Measurements from ENCODE around the gene AUH. TPM values are rescaled to one million over a fixed set of nuclear protein-coding genes. Genes with fewer than 3 reads are reported as not detected.

The AUH gene
- total and polyA plus RNA-seq, 2 experiments from 2014 or later = 9.9 to 18.3 TPM

GRCh38 chr9:91174772-91175171 lies 186.9 kb downstream of the AUH start:
- Histone ChIP-seq H3K79me2 (ENCODE audit: insufficient read depth) (no peaks in the 10 kb centered on the region), H3K27ac (no peak overlapping the region), H4K20me1 (ENCODE audit: insufficient read depth) (no peaks in the 10 kb centered on the region), H3K36me3 (ENCODE audit: low read depth) (no peaks in the 10 kb centered on the region; the same call in 1 of the 2 replicates), H3K4me2 (ENCODE audit: unreplicated experiment) (no peak overlapping the region), H3K4me3 (no peak overlapping the region), H3F3A (ENCODE audit: insufficient read depth) (peaks cover 3% of the 10 kb centered on the region; the same call in 1 of the 2 replicates), H3K9me3 (ENCODE audit: low read depth) (no peaks in the 10 kb centered on the region), H2AFZ (no peak overlapping the region), H3K27me3 (replicated peaks; ENCODE audit: insufficient read depth) (no peaks in the 10 kb centered on the region), H3K9ac (no peak overlapping the region), H3K4me1 (ENCODE audit: insufficient read depth) (peaks cover 5% of the 10 kb centered on the region; the same call in 1 of the 2 replicates), H3K9me2 (ENCODE audit: insufficient read depth) (no peaks in the 10 kb centered on the region)
- DNase-seq = no peak
- TF ChIP-seq EZH2phosphoT487 (IDR thresholded peaks at IDR 0.05; ENCODE audit: insufficient read depth, low read depth) (no peak), EZH2 (IDR thresholded peaks at IDR 0.05; ENCODE audit: insufficient read depth, poor library complexity, severe bottlenecking) (no peak)
- in situ Hi-C loops (cut with MboI) = no loop called here
- 88 to 89% methylated on average over 6 of the region's 6 CpGs for WGBS, 2 experiments (ENCODE audit: low coverage in 1 of 2, low lambda C conversion rate in 2 of 2, missing lambda C conversion rate in 2 of 2)

GRCh38 chr9:91172329-91172728 lies 189.4 kb downstream of the AUH start:
- Histone ChIP-seq H3K4me2 (ENCODE audit: unreplicated experiment) (no peak overlapping the region), H3K9me3 (ENCODE audit: low read depth) (no peaks in the 10 kb centered on the region), H2AFZ (no peak overlapping the region), H3K9me2 (ENCODE audit: insufficient read depth) (no peaks in the 10 kb centered on the region), H4K20me1 (ENCODE audit: insufficient read depth) (no peaks in the 10 kb centered on the region), H3K4me3 (no peak overlapping the region), H3K36me3 (ENCODE audit: low read depth) (no peaks in the 10 kb centered on the region; the same call in 1 of the 2 replicates), H3F3A (ENCODE audit: insufficient read depth) (no peaks in the 10 kb centered on the region), H3K27ac (no peak overlapping the region), H3K4me1 (ENCODE audit: insufficient read depth) (no peaks in the 10 kb centered on the region), H3K79me2 (ENCODE audit: insufficient read depth) (no peaks in the 10 kb centered on the region), H3K27me3 (replicated peaks; ENCODE audit: insufficient read depth) (no peaks in the 10 kb centered on the region), H3K9ac (no peak overlapping the region)
- 37 to 38% methylated on average over 1 of the region's 1 CpG for WGBS, 2 experiments (ENCODE audit: low coverage in 1 of 2, low lambda C conversion rate in 2 of 2, missing lambda C conversion rate in 2 of 2)
- TF ChIP-seq EZH2phosphoT487 (IDR thresholded peaks at IDR 0.05; ENCODE audit: insufficient read depth, low read depth) = no peak
- no peak for TF ChIP-seq EZH2 (IDR thresholded peaks at IDR 0.05; ENCODE audit: insufficient read depth, poor library complexity, severe bottlenecking)
- no peak for DNase-seq
- in situ Hi-C loops (cut with MboI) = no loop called here

GRCh38 chr9:91170951-91171350 lies 190.8 kb downstream of the AUH start:
- H2AFZ ChIP-seq = no peak overlapping the region
- H3K27ac ChIP-seq = no peak overlapping the region
- H3K9ac ChIP-seq = no peak overlapping the region
- H3K79me2 ChIP-seq (ENCODE audit: insufficient read depth) = no peaks in the 10 kb centered on the region
- H3K4me1 ChIP-seq (ENCODE audit: insufficient read depth) = 0 out of 2 replicates have a peak, but pooled peaks cover 4% of the 10 kb centered on the region
- TF ChIP-seq EZH2phosphoT487 (IDR thresholded peaks at IDR 0.05; ENCODE audit: insufficient read depth, low read depth) = no peak
- no peak for TF ChIP-seq EZH2 (IDR thresholded peaks at IDR 0.05; ENCODE audit: insufficient read depth, poor library complexity, severe bottlenecking)
- H3K4me3 ChIP-seq = no peak overlapping the region
- no peaks in the 10 kb centered on the region for H3K9me2 ChIP-seq (ENCODE audit: insufficient read depth)
- H3K4me2 ChIP-seq (ENCODE audit: unreplicated experiment) = no peak overlapping the region
- H3K9me3 ChIP-seq (ENCODE audit: low read depth) = no peaks in the 10 kb centered on the region
- DNase-seq = no peak
- H3F3A ChIP-seq (ENCODE audit: insufficient read depth) = no peaks in the 10 kb centered on the region
- in situ Hi-C loops (cut with MboI) = no loop called here
- H4K20me1 ChIP-seq (ENCODE audit: insufficient read depth) = no peaks in the 10 kb centered on the region
- H3K36me3 ChIP-seq (ENCODE audit: low read depth) = no peaks in the 10 kb centered on the region; the same call in 1 of the 2 replicates
- H3K27me3 ChIP-seq (replicated peaks; ENCODE audit: insufficient read depth) = no peaks in the 10 kb centered on the region

GRCh38 chr9:91166796-91167366 lies 194.8 kb downstream of the AUH start:
- H3K9me2 ChIP-seq (ENCODE audit: insufficient read depth) = no peaks in the 10 kb centered on the region
- no peak overlapping the region for H3K4me3 ChIP-seq
- no peaks in the 10 kb centered on the region for H4K20me1 ChIP-seq (ENCODE audit: insufficient read depth)
- H3K9me3 ChIP-seq (ENCODE audit: low read depth) = no peaks in the 10 kb centered on the region
- no peaks in the 10 kb centered on the region for H3K27me3 ChIP-seq (replicated peaks; ENCODE audit: insufficient read depth)
- in situ Hi-C loops (cut with MboI) = no loop called here
- peak; percentile 44 for DNase-seq
- H3K9ac ChIP-seq = no peak overlapping the region
- H3K4me1 ChIP-seq (ENCODE audit: insufficient read depth) = peaks cover 27% of the 10 kb centered on the region
- H3F3A ChIP-seq (ENCODE audit: insufficient read depth) = no peaks in the 10 kb centered on the region
- H3K27ac ChIP-seq = no peak overlapping the region
- no peaks in the 10 kb centered on the region for H3K79me2 ChIP-seq (ENCODE audit: insufficient read depth)
- no peaks in the 10 kb centered on the region; the same call in 1 of the 2 replicates for H3K36me3 ChIP-seq (ENCODE audit: low read depth)
- no peak overlapping the region for H3K4me2 ChIP-seq (ENCODE audit: unreplicated experiment)
- 80 to 82% methylated on average over 10 of the region's 10 CpGs for WGBS, 2 experiments (ENCODE audit: low coverage in 1 of 2, low lambda C conversion rate in 2 of 2, missing lambda C conversion rate in 2 of 2)
- no peak for TF ChIP-seq EZH2 (IDR thresholded peaks at IDR 0.05; ENCODE audit: insufficient read depth, poor library complexity, severe bottlenecking)
- TF ChIP-seq EZH2phosphoT487 (IDR thresholded peaks at IDR 0.05; ENCODE audit: insufficient read depth, low read depth) = no peak
- no peak overlapping the region for H2AFZ ChIP-seq
